HEK293T (cell line): ENCODE data around the gene ATP6V0E2.

Source experiments
- CTCF ChIA-PET: fragments of 350-600 bp; formaldehyde crosslinking; extraction: SDS; loops from one replicate; lab custom pipeline; 2021; ENCODE audit warnings: antibody characterized with exemption, inconsistent platforms; lab: Yijun Ruan, JAX
- POLR2A ChIA-PET: fragments of 350-600 bp; formaldehyde crosslinking; extraction: SDS; loops from one replicate; lab custom pipeline; 2020; ENCODE audit warnings: antibody characterized with exemption, inconsistent platforms; lab: Yijun Ruan, JAX
- DNase-seq: peaks from one replicate; pipeline ENCODE4 v3.0.0; 2012; ENCODE audit warnings: mixed read lengths; ENCODE audit errors: extremely low spot score
- ARNT ChIP-seq: fragments of 450-650 bp; IDR thresholded peaks from 2 replicates; pipeline ENCODE4 v1.6.1; 2017; ENCODE audit warnings: mild to moderate bottlenecking
- BHLHE40 ChIP-seq: fragments of 450-650 bp; IDR thresholded peaks from 2 replicates; pipeline ENCODE4 v1.6.1; 2016; ENCODE audit warnings: mild to moderate bottlenecking, moderate library complexity, borderline replicate concordance
- CTBP1 ChIP-seq: fragments of 450-650 bp; IDR thresholded peaks from 2 replicates; pipeline ENCODE4 v1.6.1; 2016; ENCODE audit warnings: borderline replicate concordance
- ELF4 ChIP-seq: fragments of 450-650 bp; IDR thresholded peaks from 2 replicates; pipeline ENCODE4 v1.6.1; 2017; ENCODE audit warnings: antibody characterized with exemption
- FOXA1 ChIP-seq: fragments of 450-650 bp; IDR thresholded peaks from 2 replicates; pipeline ENCODE4 v1.6.1; 2016; ENCODE audit warnings: mild to moderate bottlenecking
- FOXK2 ChIP-seq: fragments of 450-650 bp; IDR thresholded peaks from 2 replicates; pipeline ENCODE4 v1.6.1; 2016; ENCODE audit warnings: mild to moderate bottlenecking
- FOXM1 ChIP-seq: fragments of 450-650 bp; IDR thresholded peaks from 2 replicates; pipeline ENCODE4 v1.6.1; 2017; ENCODE audit warnings: mild to moderate bottlenecking, borderline replicate concordance
- HDGF ChIP-seq: fragments of 450-650 bp; IDR thresholded peaks from 2 replicates; pipeline ENCODE4 v1.6.1; 2017; ENCODE audit warnings: antibody characterized with exemption, borderline replicate concordance
- L3MBTL2 ChIP-seq: fragments of 450-650 bp; conservative IDR thresholded peaks from 2 replicates; pipeline ENCODE4 v1.6.1; 2016; ENCODE audit warnings: mild to moderate bottlenecking
- LEF1 ChIP-seq: fragments of 450-650 bp; IDR thresholded peaks from 2 replicates; pipeline ENCODE4 v1.6.1; 2017; ENCODE audit warnings: mild to moderate bottlenecking, borderline replicate concordance
- NFRKB ChIP-seq: fragments of 450-650 bp; IDR thresholded peaks from 2 replicates; pipeline ENCODE4 v1.6.1; 2016; ENCODE audit warnings: mild to moderate bottlenecking, moderate library complexity
- PKNOX1 ChIP-seq: fragments of 450-650 bp; IDR thresholded peaks from 2 replicates; pipeline ENCODE4 v1.6.1; 2016
- SP1 ChIP-seq: fragments of 450-650 bp; IDR thresholded peaks from 2 replicates; pipeline ENCODE4 v1.6.1; 2017
- SUZ12 ChIP-seq: fragments of 450-650 bp; IDR thresholded peaks from 2 replicates; pipeline ENCODE4 v1.6.1; 2016; ENCODE audit warnings: mild to moderate bottlenecking
- TARDBP ChIP-seq: fragments of 450-650 bp; IDR thresholded peaks from 2 replicates; pipeline ENCODE4 v1.6.1; 2016
- ZNF384 ChIP-seq: fragments of 450-650 bp; IDR thresholded peaks from 2 replicates; pipeline ENCODE4 v1.6.1; 2016

Gene ATP6V0E2

GRCh38 chr7:149877890-149878522, 4.2 kb downstream of the ATP6V0E2 start:
- ChIA-PET CTCF (interaction anchor here (0.8 kb wide), 1 partner anchor 23 kb away, joined by 3 read pairs; no protein-coding TSS in a partner anchor), POLR2A (no interaction called here)
- no peak for DNase-seq

GRCh38 chr7:149878523-149878921, 4.8 kb downstream of the ATP6V0E2 start:
- ChIA-PET CTCF (no interaction called here), POLR2A (no interaction called here)
- no peak for DNase-seq
- TF ChIP-seq ELF4 (no peak), BHLHE40 (no peak), FOXK2 (no peak), ARNT (no peak), PKNOX1 (no peak), SP1 (no peak), TARDBP (no peak), ZNF384 (no peak), SUZ12 (no peak), HDGF (no peak), FOXM1 (no peak), NFRKB (no peak), LEF1 (no peak), CTBP1 (no peak), FOXA1 (no peak), L3MBTL2 (no peak)

More at GRCh38 chr7:149877890-149878522, 4.2 kb downstream of the ATP6V0E2 start:
- TF ChIP-seq SP1 (no peak), L3MBTL2 (no peak), ZNF384 (no peak), FOXK2 (no peak), BHLHE40 (no peak), FOXA1 (no peak), PKNOX1 (no peak), TARDBP (no peak), SUZ12 (no peak), LEF1 (no peak), NFRKB (no peak), HDGF (no peak)

GRCh38 chr7:149879271-149879743, 5.5 kb downstream of the ATP6V0E2 start:
- TF ChIP-seq PKNOX1: no peak
- ChIA-PET POLR2A (no interaction called here), CTCF (no interaction called here)
- DNase-seq: no peak

- DNase-seq: no peak
- POLR2A ChIA-PET: no interaction called here
- CTCF ChIA-PET: no interaction called here
- TF ChIP-seq NFRKB (no peak), TARDBP (no peak), ARNT (no peak), BHLHE40 (no peak), L3MBTL2 (no peak), FOXA1 (no peak), FOXK2 (no peak), ZNF384 (no peak), HDGF (no peak), PKNOX1 (no peak), SUZ12 (no peak), LEF1 (no peak), FOXM1 (no peak), CTBP1 (no peak), SP1 (no peak), ELF4 (no peak)
Measured at GRCh38 chr7:149879766-149880637, 6.2 kb downstream of the ATP6V0E2 start.

- TF ChIP-seq PKNOX1: no peak
- TF ChIP-seq LEF1: no peak
- TF ChIP-seq ELF4: no peak
- no peak for TF ChIP-seq FOXK2
- TF ChIP-seq NFRKB: no peak
- TF ChIP-seq L3MBTL2: no peak
- ChIA-PET CTCF (no interaction called here), POLR2A (interaction anchor here (1.2 kb wide), 1 partner anchor 10 kb away, joined by 4 read pairs; no protein-coding TSS in a partner anchor)
- no peak for DNase-seq
Measured at GRCh38 chr7:149880638-149881311, 7.0 kb downstream of the ATP6V0E2 start.
